OCI-LY3 (cell line): ENCODE data around the gene FILIP1L.

Experiments used
- H2AFZ ChIP-seq: fragments of 200-600, 300-600 bp; shearing (Covaris generic); 2 replicates; pipeline ENCODE4 v1.6.0; 2014; ENCODE audit warnings: antibody characterized with exemption, low read depth, low read length
- H3K27ac ChIP-seq: fragments of 200-600, 300-600 bp; sonication (generic); 2 replicates; pipeline ENCODE4 v1.5.1; 2014; ENCODE audit warnings: mild to moderate bottlenecking, low read length, moderate library complexity, mixed read lengths
- H3K27me3 ChIP-seq: fragments of 200-600, 300-600 bp; sonication (generic); 2 replicates; pipeline ENCODE4 v1.6.1; 2014; ENCODE audit warnings: low read depth, low read length, mixed read lengths
- H3K36me3 ChIP-seq: fragments of 200-600, 300-600 bp; sonication (generic); replicated peaks from 2 replicates; pipeline ENCODE3; 2014; ENCODE audit warnings: low read depth, low read length, mixed read lengths
- H3K4me1 ChIP-seq: fragments of 300-600, 200-600 bp; sonication (generic); 2 replicates; pipeline ENCODE4 v1.6.1; 2014; ENCODE audit warnings: low read length, mixed read lengths
- H3K4me2 ChIP-seq: fragments of 200-600, 300-600 bp; sonication (generic); 2 replicates; pipeline ENCODE4 v1.6.1; 2014; ENCODE audit warnings: low read length, mixed read lengths
- H3K4me3 ChIP-seq: fragments of 300-600, 200-600 bp; sonication (generic); 2 replicates; pipeline ENCODE4 v1.5.1; 2014; ENCODE audit warnings: antibody characterized with exemption, mild to moderate bottlenecking, low read length, moderate library complexity
- H3K79me2 ChIP-seq: fragments of 300-600, 200-600 bp; shearing (Covaris generic); 2 replicates; pipeline ENCODE4 v1.6.1; 2014; ENCODE audit warnings: mild to moderate bottlenecking, low read length, mixed read lengths
- H3K9ac ChIP-seq: fragments of 300-600, 200-600 bp; shearing (Covaris generic); 2 replicates; pipeline ENCODE4 v1.6.0; 2014; ENCODE audit warnings: mild to moderate bottlenecking, low read length, moderate library complexity
- H3K9me3 ChIP-seq: fragments of 200-600, 300-600 bp; shearing (Covaris generic); 2 replicates; pipeline ENCODE4 v1.6.1; 2014; ENCODE audit warnings: low read length, mixed read lengths; ENCODE audit not compliant: insufficient read depth
- H4K20me1 ChIP-seq: fragments of 200-600, 300-600 bp; sonication (generic); 2 replicates; pipeline ENCODE4 v1.6.1; 2016; ENCODE audit warnings: low read length, mixed read lengths; ENCODE audit not compliant: insufficient read depth
- CTCF ChIP-seq: fragments of 200-600, 300-600 bp; sonication (generic); IDR thresholded peaks from 2 replicates; pipeline ENCODE4 v1.5.1; 2014; ENCODE audit warnings: antibody characterized with exemption, low read length, low read depth
- EZH2phosphoT487 ChIP-seq: fragments of 200-600 bp; shearing (Covaris generic); IDR thresholded peaks from 2 replicates; pipeline ENCODE4 v1.6.1; 2018; ENCODE audit warnings: antibody characterized with exemption, mixed run types, low read depth

The FILIP1L gene

GRCh38 chr3:100063929-100064461 is 50.3 kb downstream of the FILIP1L start:
- no peaks in the 10 kb centered on the region for H4K20me1 ChIP-seq
- TF ChIP-seq CTCF = no peak
- TF ChIP-seq EZH2phosphoT487 = no peak
- no peak overlapping the region for H3K4me3 ChIP-seq
- H3K4me1 ChIP-seq = peaks cover 2% of the 10 kb centered on the region; the same call in 1 of the 2 replicates
- no peak overlapping the region for H3K4me2 ChIP-seq
- H3K9ac ChIP-seq = no peak overlapping the region
- H3K79me2 ChIP-seq = no peaks in the 10 kb centered on the region
- no peaks in the 10 kb centered on the region for H3K27me3 ChIP-seq
- no peak overlapping the region for H3K27ac ChIP-seq
- H3K36me3 ChIP-seq = no peaks in the 10 kb centered on the region
- H3K9me3 ChIP-seq = no peaks in the 10 kb centered on the region
- no peak overlapping the region for H2AFZ ChIP-seq

GRCh38 chr3:100062665-100063064 is 51.6 kb downstream of the FILIP1L start:
- H3K4me1 ChIP-seq = no peaks in the 10 kb centered on the region
- no peaks in the 10 kb centered on the region for H3K36me3 ChIP-seq
- H2AFZ ChIP-seq = no peak overlapping the region
- H3K4me3 ChIP-seq = no peak overlapping the region
- no peak overlapping the region for H3K9ac ChIP-seq
- TF ChIP-seq CTCF (no peak), EZH2phosphoT487 (no peak)
- H4K20me1 ChIP-seq = no peaks in the 10 kb centered on the region
- no peaks in the 10 kb centered on the region for H3K79me2 ChIP-seq
- H3K27ac ChIP-seq = no peak overlapping the region
- H3K4me2 ChIP-seq = no peak overlapping the region
- no peaks in the 10 kb centered on the region for H3K27me3 ChIP-seq
- H3K9me3 ChIP-seq = no peaks in the 10 kb centered on the region

- Histone ChIP-seq H3K4me1 (no peaks in the 10 kb centered on the region), H4K20me1 (no peaks in the 10 kb centered on the region), H3K4me2 (no peak overlapping the region), H2AFZ (no peak overlapping the region), H3K4me3 (no peak overlapping the region), H3K27me3 (no peaks in the 10 kb centered on the region), H3K9me3 (no peaks in the 10 kb centered on the region), H3K9ac (no peak overlapping the region), H3K36me3 (no peaks in the 10 kb centered on the region), H3K79me2 (no peaks in the 10 kb centered on the region), H3K27ac (no peak overlapping the region)
- TF ChIP-seq EZH2phosphoT487 (no peak), CTCF (no peak)
Observed at GRCh38 chr3:100060685-100061484, 53.4 kb downstream of the FILIP1L start.

GRCh38 chr3:100059472-100059871 is 54.8 kb downstream of the FILIP1L start:
- Histone ChIP-seq H3K36me3 (no peaks in the 10 kb centered on the region), H3K27me3 (no peaks in the 10 kb centered on the region), H3K9ac (no peak overlapping the region), H3K9me3 (no peaks in the 10 kb centered on the region), H3K27ac (no peak overlapping the region), H3K79me2 (no peaks in the 10 kb centered on the region), H3K4me1 (no peaks in the 10 kb centered on the region), H3K4me2 (no peak overlapping the region), H3K4me3 (no peak overlapping the region), H2AFZ (no peak overlapping the region), H4K20me1 (no peaks in the 10 kb centered on the region)
- TF ChIP-seq EZH2phosphoT487 (no peak), CTCF (no peak)
